ENCODE measurements around the gene SH3RF3. TPM values are rescaled to one million over a fixed set of nuclear protein-coding genes. Genes with fewer than 3 reads are reported as not detected.
A peak's percentile ranks its signal among the peaks of the same experiment; 100 is the strongest.

SH3RF3 gene
- total and polyA plus RNA-seq, 4 experiments from 2014 or later, result 0.26 to 2.2 (median 2.1) TPM; not detected in 1

DNA sequence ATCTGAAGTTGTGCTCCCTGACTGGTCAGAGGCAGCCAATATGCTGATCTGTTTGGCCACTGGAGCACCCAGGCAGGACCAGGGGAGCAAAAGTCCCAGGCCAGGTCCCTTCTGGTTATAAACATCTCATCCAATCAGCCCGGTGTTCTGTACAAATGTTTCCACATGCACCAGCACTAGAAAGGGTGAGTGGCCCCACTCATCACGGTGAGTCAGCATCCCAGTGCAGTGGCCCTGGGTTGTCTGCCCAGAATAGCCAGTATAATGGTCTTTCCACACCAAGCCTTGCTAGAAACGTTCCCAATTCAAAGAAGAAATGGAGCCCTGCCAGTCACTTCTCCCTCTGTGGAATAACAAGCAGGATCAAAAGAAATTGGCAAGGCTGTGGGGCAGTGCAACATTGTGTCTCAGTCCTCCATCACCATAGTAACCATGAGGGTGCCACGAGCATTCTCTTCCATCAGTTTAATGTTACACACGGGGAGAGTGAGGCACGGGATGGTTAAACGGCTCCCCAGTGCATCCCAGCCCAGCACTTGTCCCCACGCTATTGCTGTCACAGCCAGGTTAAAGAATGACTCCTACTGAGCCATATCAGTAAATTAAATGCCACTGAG, 309.9 kb downstream of the SH3RF3 start:
- Mint-ChIP-seq H3K4me3 (no peak overlapping the region), H3K4me1 (no peaks in the 10 kb centered on the region), H3K36me3 (peaks cover 5 to 13% of the 10 kb centered on the region in 2 donors), H3K27me3 (peaks cover 0 to 7% of the 10 kb centered on the region in 2 donors), H3K27ac (no peak overlapping the region), H3K9me3 (peaks cover 9 to 41% (median 33%) of the 10 kb centered on the region in 8 donors)
- H3K4me1 ChIP-seq (ENCODE audit: insufficient read depth, low read length), result no peaks in the 10 kb centered on the region
- intact Hi-C loops (cut with micrococcal nuclease), result no loop called here
- no peaks in the 10 kb centered on the region for H3K27me3 ChIP-seq (ENCODE audit: insufficient read depth, low read length)
- no peak overlapping the region for H3K27ac ChIP-seq (ENCODE audit: low read depth, low read length)
- H3K36me3 ChIP-seq (ENCODE audit: insufficient read depth, low read length), result no peaks in the 10 kb centered on the region
- ChIA-PET POLR2A (ENCODE audit: partially characterized antibody) (no interaction called here), CTCF (ENCODE audit: partially characterized antibody) (no interaction called here)
- H3K9me3 ChIP-seq (ENCODE audit: control insufficient read depth in 1 of 2, low read length in 2 of 2), result peaks cover 0 to 6% of the 10 kb centered on the region in 2 donors
- DNase-seq, result no peak
- no peak overlapping the region for H3K4me3 ChIP-seq (ENCODE audit: low read length in 2 of 2)

GRCh38 chr2:109439390-109439786, 310.4 kb downstream of the SH3RF3 start:
- intact Hi-C loops (cut with micrococcal nuclease), result no loop called here
- peaks cover 0 to 9% of the 10 kb centered on the region in 2 donors for H3K9me3 ChIP-seq (ENCODE audit: control insufficient read depth in 1 of 2, low read length in 2 of 2)
- no peaks in the 10 kb centered on the region for H3K4me1 Mint-ChIP-seq
- no peak overlapping the region for H3K27ac ChIP-seq (ENCODE audit: low read depth, low read length)
- H3K4me3 Mint-ChIP-seq, result no peak overlapping the region
- ChIA-PET CTCF (ENCODE audit: partially characterized antibody) (no interaction called here), POLR2A (ENCODE audit: partially characterized antibody) (no interaction called here)
- H3K9me3 Mint-ChIP-seq, result peaks cover 9 to 44% (median 36%) of the 10 kb centered on the region in 8 donors
- H3K36me3 Mint-ChIP-seq, result peaks cover 5 to 13% of the 10 kb centered on the region in 2 donors
- H3K27me3 Mint-ChIP-seq, result peaks cover 0 to 7% of the 10 kb centered on the region in 2 donors
- no peak overlapping the region for H3K27ac Mint-ChIP-seq
- no peaks in the 10 kb centered on the region for H3K4me1 ChIP-seq (ENCODE audit: insufficient read depth, low read length)
- H3K4me3 ChIP-seq (ENCODE audit: low read length in 2 of 2), result no peak overlapping the region
- no peak for DNase-seq
- H3K36me3 ChIP-seq (ENCODE audit: insufficient read depth, low read length), result no peaks in the 10 kb centered on the region
- H3K27me3 ChIP-seq (ENCODE audit: insufficient read depth, low read length), result no peaks in the 10 kb centered on the region

DNA sequence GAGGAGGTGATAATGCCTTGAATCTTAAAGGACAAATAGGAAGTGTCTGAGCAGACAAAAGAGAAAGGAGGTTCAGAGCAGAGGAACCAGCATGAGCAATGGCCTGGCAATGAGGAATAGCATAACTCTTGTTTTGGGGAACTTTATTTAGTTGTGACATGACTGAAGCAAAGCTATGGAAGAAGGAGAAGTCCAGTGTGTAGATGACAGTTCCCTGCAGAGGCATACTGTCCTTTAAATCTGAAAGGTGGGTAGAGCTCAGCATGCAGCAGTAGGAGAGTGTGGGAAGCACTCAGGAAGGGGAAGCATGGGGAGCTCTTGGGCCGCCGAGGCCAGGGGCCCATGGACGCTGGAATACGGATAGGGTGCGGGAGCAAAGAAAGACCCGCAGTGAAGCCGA, 311.0 kb downstream of the SH3RF3 start:
- no peaks in the 10 kb centered on the region for H3K27me3 ChIP-seq (ENCODE audit: insufficient read depth, low read length)
- no peaks in the 10 kb centered on the region for H3K36me3 ChIP-seq (ENCODE audit: insufficient read depth, low read length)
- no peak overlapping the region for H3K4me3 Mint-ChIP-seq
- no peak for DNase-seq
- peaks cover 9 to 47% (median 42%) of the 10 kb centered on the region in 8 donors for H3K9me3 Mint-ChIP-seq
- intact Hi-C loops (cut with micrococcal nuclease), result no loop called here
- H3K27ac Mint-ChIP-seq, result no peak overlapping the region
- no peak overlapping the region for H3K4me3 ChIP-seq (ENCODE audit: low read length in 2 of 2)
- H3K4me1 Mint-ChIP-seq, result no peaks in the 10 kb centered on the region
- H3K27me3 Mint-ChIP-seq, result peaks cover 0 to 7% of the 10 kb centered on the region in 2 donors
- ChIA-PET CTCF (ENCODE audit: partially characterized antibody) (no interaction called here), POLR2A (ENCODE audit: partially characterized antibody) (no interaction called here)
- H3K27ac ChIP-seq (ENCODE audit: low read depth, low read length), result no peak overlapping the region
- H3K36me3 Mint-ChIP-seq, result peaks cover 5 to 13% of the 10 kb centered on the region in 2 donors
- H3K9me3 ChIP-seq (ENCODE audit: control insufficient read depth in 1 of 2, low read length in 2 of 2), result peaks cover 0 to 15% of the 10 kb centered on the region in 2 donors
- no peaks in the 10 kb centered on the region for H3K4me1 ChIP-seq (ENCODE audit: insufficient read depth, low read length)

DNA sequence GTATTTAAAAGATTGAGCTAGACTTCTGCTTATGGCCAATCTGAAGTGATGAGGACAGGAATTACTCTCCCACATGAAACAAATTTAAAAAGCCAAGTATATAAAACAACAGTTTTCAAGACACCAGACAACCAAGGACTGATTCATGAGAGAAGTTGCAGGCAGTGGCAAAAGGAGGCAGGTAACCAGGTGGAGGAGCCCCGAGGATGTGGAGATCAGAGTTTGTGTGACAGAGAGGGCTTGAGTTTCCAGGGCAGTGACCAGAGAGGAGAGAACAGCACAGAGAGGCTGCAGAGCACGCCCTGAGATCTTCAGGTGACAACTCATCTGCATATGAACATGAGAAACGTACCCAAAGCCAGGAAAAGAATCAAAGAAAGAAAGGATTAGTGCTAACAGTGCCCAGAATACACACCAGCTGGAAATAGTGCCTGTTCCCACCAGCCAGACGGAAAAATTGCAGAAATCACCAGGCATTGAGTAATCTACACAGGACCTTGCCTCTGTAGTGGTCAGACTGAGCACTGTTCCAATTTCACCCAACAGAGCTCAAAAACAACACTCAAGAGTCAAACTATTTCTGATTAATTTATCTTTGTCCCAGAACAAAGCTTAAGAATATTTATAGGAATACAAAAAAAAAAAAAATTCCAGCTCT, 311.6 kb downstream of the SH3RF3 start:
- no peaks in the 10 kb centered on the region for H3K4me1 ChIP-seq (ENCODE audit: insufficient read depth, low read length)
- ChIA-PET POLR2A (ENCODE audit: partially characterized antibody) (no interaction called here), CTCF (ENCODE audit: partially characterized antibody) (interaction anchor here (1.0 kb wide), 1 partner anchor 70 kb away, joined by 3 read pairs; no protein-coding TSS in a partner anchor)
- Mint-ChIP-seq H3K36me3 (peaks cover 5 to 13% of the 10 kb centered on the region in 2 donors), H3K4me1 (no peaks in the 10 kb centered on the region), H3K27me3 (peaks cover 0 to 7% of the 10 kb centered on the region in 2 donors), H3K4me3 (peak overlapping the region in 1 of 8 donors; percentile 4), H3K9me3 (peaks cover 9 to 51% (median 48%) of the 10 kb centered on the region in 8 donors), H3K27ac (no peak overlapping the region)
- no peak for DNase-seq
- peaks cover 0 to 17% of the 10 kb centered on the region in 2 donors for H3K9me3 ChIP-seq (ENCODE audit: control insufficient read depth in 1 of 2, low read length in 2 of 2)
- H3K27ac ChIP-seq (ENCODE audit: low read depth, low read length), result no peak overlapping the region
- no peaks in the 10 kb centered on the region for H3K27me3 ChIP-seq (ENCODE audit: insufficient read depth, low read length)
- H3K36me3 ChIP-seq (ENCODE audit: insufficient read depth, low read length), result no peaks in the 10 kb centered on the region
- intact Hi-C loops (cut with micrococcal nuclease), result no loop called here
- no peak overlapping the region for H3K4me3 ChIP-seq (ENCODE audit: low read length in 2 of 2)

- Histone ChIP-seq H3K4me3 (ENCODE audit: low read length in 2 of 2) (no peak overlapping the region), H3K36me3 (ENCODE audit: insufficient read depth, low read length) (no peaks in the 10 kb centered on the region), H3K4me1 (ENCODE audit: insufficient read depth, low read length) (no peaks in the 10 kb centered on the region), H3K27me3 (ENCODE audit: insufficient read depth, low read length) (no peaks in the 10 kb centered on the region), H3K9me3 (ENCODE audit: control insufficient read depth in 1 of 2, low read length in 2 of 2) (peaks cover 0 to 17% of the 10 kb centered on the region in 2 donors), H3K27ac (ENCODE audit: low read depth, low read length) (no peak overlapping the region)
- ChIA-PET CTCF (ENCODE audit: partially characterized antibody) (no interaction called here), POLR2A (ENCODE audit: partially characterized antibody) (no interaction called here)
- intact Hi-C loops (cut with micrococcal nuclease), result no loop called here
- no peaks in the 10 kb centered on the region for H3K4me1 Mint-ChIP-seq
- H3K9me3 Mint-ChIP-seq, result peaks cover 9 to 52% (median 48%) of the 10 kb centered on the region in 8 donors
- no peak for DNase-seq
- H3K36me3 Mint-ChIP-seq, result peaks cover 5 to 13% of the 10 kb centered on the region in 2 donors
- H3K27me3 Mint-ChIP-seq, result peaks cover 2 to 7% of the 10 kb centered on the region in 2 donors
- H3K27ac Mint-ChIP-seq, result peak overlapping the region in 1 of 7 donors; percentile 2
- no peak overlapping the region for H3K4me3 Mint-ChIP-seq
Observed at GRCh38 chr2:109442715-109443319, 313.8 kb downstream of the SH3RF3 start.

DNA sequence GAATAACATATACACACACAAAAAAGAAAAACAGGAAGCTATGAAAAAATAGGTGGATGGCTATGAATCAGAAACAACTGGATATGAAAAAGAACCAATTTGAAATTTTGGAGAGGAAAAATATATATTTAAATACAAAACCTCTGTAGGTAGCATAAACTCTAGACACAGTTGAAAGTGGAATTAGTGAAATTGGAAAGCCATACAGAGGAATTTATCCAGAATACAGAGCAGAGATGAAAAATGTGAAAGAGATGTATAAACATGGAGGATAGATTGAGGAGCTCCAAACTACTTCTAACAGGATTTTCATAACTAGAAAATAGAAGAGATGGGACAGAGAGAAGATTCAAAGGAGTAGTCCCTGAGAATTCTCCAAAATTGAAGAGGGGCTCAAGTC, 315.9 kb downstream of the SH3RF3 start:
- H3K4me1 Mint-ChIP-seq, result no peaks in the 10 kb centered on the region
- peaks cover 5 to 10% of the 10 kb centered on the region in 2 donors for H3K36me3 Mint-ChIP-seq
- no peak overlapping the region for H3K4me3 Mint-ChIP-seq
- Histone ChIP-seq H3K4me1 (ENCODE audit: insufficient read depth, low read length) (no peaks in the 10 kb centered on the region), H3K36me3 (ENCODE audit: insufficient read depth, low read length) (no peaks in the 10 kb centered on the region), H3K9me3 (ENCODE audit: control insufficient read depth in 1 of 2, low read length in 2 of 2) (peaks cover 0 to 17% of the 10 kb centered on the region in 2 donors), H3K27me3 (ENCODE audit: insufficient read depth, low read length) (no peaks in the 10 kb centered on the region), H3K27ac (ENCODE audit: low read depth, low read length) (no peak overlapping the region), H3K4me3 (ENCODE audit: low read length in 2 of 2) (no peak overlapping the region)
- intact Hi-C loops (cut with micrococcal nuclease), result no loop called here
- ChIA-PET POLR2A (ENCODE audit: partially characterized antibody) (interaction anchor here (0.9 kb wide), 1 partner anchor 96 kb away, joined by 3 read pairs; no protein-coding TSS in a partner anchor), CTCF (ENCODE audit: partially characterized antibody) (interaction anchor here (1.3 kb wide), 1 partner anchor 9 kb away, joined by 3 read pairs; no protein-coding TSS in a partner anchor)
- H3K9me3 Mint-ChIP-seq, result peaks cover 9 to 50% (median 46%) of the 10 kb centered on the region in 8 donors
- DNase-seq, result no peak
- no peak overlapping the region for H3K27ac Mint-ChIP-seq
- H3K27me3 Mint-ChIP-seq, result peaks cover 2 to 5% of the 10 kb centered on the region in 2 donors
